Lung microvascular endothelial cell (primary cell): ENCODE data around the gene MUSTN1. TPM values are rescaled to one million over a fixed set of nuclear protein-coding genes. Genes with fewer than 3 reads are reported as not detected.

Experiments
- DNase-seq, 2 donors: peaks; one replicate each; pipeline versions ENCODE4 v3.0.0 to v3.0.0-alpha.2; 2010; ENCODE audit warnings: low read depth in 2 of 2
- total RNA-seq: library from RNA; depleted of rRNA; stranded (reverse); fragments of >200 nt; gene quantifications from 2 replicates; pipeline ENCODE4 v1.2.1, GENCODE V29; 2014

MUSTN1 gene
- total RNA-seq, 1 donor from 2014 or later = 0.20 TPM

GRCh38 chr3:52835766-52836470 is 1.1 kb upstream of the MUSTN1 start:
- no peak for DNase-seq

GRCh38 chr3:52833202-52833601 is 1.6 kb downstream of the MUSTN1 start:
- no peak for DNase-seq

- peak; percentile 80 to 85 for DNase-seq
These were observed 3.1 kb downstream of the MUSTN1 start for GRCh38 chr3:52831500-52832301.

DNA sequence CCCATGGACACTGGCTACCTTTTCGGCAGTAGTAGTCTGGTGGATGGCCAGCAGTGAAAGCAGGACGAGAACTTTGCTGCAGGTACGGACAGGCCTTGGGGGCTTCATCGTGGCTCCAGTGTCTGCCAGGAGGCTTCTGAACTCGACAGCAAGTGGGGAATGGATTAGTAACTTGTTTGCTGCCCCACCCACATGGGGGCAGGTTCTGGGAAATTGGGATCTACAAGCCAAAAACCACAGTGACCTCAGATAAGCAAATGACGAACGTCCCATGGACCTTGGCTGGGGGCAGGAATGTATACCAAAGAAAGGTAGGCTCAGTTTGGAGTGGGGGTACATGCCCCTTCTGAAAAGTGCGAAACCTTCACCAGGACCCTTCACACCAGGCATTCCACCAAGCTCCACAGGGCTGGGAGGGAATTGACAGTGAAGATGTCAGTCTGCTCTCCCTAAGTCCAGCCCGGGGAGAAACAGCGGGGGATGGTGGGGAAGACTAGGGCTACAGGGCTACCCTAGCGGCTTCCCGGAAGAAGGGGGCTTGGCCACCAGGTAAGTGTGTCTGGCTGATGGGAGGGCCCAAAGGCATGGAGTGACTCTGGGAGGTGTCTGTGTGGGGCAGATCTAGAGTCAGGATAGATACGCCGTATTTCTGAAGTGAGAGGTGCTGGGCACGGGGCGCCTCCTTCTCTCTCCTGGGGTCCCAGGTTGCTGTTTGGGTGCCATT is 4.1 kb downstream of the MUSTN1 start, which contains the start of gene ITIH4:
TSS of gene ITIH4 (minus strand) at position 138 of the 724 bp plus-strand sequence. CDS start at position 108, 30 bp downstream.
- DNase-seq = no peak

DNA sequence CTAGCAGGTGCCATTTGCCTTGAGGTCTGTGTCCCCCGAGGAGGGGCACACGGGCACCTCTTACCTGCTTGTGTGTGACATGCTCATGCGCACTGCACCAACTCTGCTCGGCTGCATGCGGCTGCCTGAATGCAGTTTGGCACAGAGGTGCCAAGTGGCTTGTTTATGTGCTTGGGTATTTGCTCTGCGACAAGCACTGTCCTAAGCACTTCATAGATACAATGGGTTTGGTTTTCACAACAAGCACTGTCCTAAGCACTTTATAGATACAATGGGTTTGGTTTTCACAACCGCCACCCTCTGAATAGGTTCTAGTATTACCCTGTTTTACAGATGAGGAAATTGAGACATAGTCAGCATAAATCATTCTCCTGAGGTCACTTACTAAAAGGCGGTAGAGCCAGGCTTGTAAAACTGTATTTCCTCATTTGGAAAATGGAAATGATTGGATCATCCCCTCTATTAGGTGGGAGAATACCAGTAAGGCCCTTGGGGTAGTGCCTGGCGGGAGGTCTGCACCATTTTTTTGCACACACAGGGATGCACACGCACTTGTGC is 4.8 kb downstream of the MUSTN1 start:
- no peak for DNase-seq

- DNase-seq = no peak
These were observed 5.3 kb downstream of the MUSTN1 start for GRCh38 chr3:52829482-52829881.

GRCh38 chr3:52827866-52828376 is 6.9 kb downstream of the MUSTN1 start:
- no peak for DNase-seq

GRCh38 chr3:52827441-52827840 is 7.4 kb downstream of the MUSTN1 start:
- peak in 1 of 2 donors; percentile 44 for DNase-seq

GRCh38 chr3:52824037-52824436 is 10.8 kb downstream of the MUSTN1 start:
- no peak for DNase-seq

GRCh38 chr3:52822363-52822762 is 12.5 kb downstream of the MUSTN1 start:
- no peak for DNase-seq

GRCh38 chr3:52820736-52821135 is 14.1 kb downstream of the MUSTN1 start:
- peak; percentile 37 to 55 for DNase-seq

GRCh38 chr3:52819936-52820335 is 14.9 kb downstream of the MUSTN1 start:
- no peak for DNase-seq

- DNase-seq = no peak
These were observed 17.0 kb downstream of the MUSTN1 start for GRCh38 chr3:52817860-52818259.

DNA sequence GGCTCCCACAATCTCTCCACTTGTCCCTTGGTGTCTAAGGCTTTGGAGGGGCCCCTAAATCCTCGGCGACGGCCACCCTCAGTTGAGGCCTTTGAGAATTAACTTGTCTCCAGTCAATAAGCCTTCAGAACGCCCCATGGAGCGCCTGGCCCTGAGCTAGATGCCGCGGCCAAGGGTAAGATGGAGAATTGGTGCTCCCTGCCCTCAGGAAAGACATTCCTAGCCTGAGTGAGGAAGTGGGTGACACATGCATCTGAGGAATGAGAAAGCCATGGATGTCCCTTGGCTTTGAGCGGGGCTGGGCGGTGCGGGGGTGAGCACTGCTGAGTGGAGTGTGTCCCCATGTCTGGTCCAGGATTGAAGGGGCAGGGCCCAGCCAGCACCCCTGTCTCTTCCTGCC is 17.6 kb downstream of the MUSTN1 start:
- no peak for DNase-seq

- DNase-seq = no peak
These were observed 18.2 kb downstream of the MUSTN1 start for GRCh38 chr3:52816654-52817053.

GRCh38 chr3:52816199-52816598 is 18.6 kb downstream of the MUSTN1 start:
- no peak for DNase-seq

DNA sequence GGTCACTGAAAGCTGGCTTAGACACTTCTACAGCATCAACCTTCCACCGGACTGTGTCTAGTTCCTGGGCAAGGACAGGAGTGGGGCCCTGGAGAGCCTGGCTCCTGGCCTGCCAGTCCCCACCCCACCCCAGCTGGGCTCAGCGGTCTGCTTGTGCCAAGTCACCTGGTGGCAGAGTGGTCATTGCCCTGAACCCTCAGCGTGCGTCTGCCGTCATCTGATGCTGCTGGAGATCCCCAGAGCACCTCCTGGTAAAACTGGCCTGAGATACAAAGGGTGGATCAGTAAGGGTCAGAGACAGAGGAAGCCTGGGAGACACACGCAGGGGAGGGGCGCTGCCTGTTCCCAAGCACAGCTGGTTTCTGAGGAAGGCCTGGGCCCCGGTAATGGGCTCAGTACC is 21.0 kb downstream of the MUSTN1 start:
- no peak for DNase-seq

DNA sequence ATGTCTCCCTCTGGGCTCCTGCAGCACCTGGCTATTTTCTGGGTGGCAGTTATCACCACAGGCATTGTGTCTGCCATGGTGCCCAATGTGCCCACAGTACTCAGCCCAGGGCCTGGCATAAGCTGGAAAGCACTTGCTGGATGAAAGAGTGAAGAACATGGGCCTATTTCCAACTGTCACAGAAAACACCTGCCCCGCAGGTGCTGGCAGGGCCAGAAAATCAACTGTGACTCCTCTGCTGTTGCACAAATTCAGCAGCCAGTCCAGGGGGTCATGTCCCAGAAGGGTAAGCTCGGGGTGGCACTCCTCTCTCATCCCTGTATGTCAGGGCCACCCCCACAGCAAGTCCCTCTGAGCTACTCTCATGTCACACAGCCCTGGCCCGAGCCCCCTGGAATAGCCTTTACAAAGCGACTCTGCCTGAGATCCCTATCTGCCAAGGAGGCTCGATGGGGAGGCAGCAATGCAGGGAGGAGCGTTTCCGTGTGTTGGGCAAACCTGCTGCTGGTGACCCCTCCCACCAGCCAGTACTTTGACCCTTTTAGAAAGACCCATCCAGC is 23.3 kb downstream of the MUSTN1 start:
- DNase-seq = no peak

GRCh38 chr3:52810923-52811322 is 23.9 kb downstream of the MUSTN1 start:
- DNase-seq = no peak

- DNase-seq = peak in 1 of 2 donors; percentile 6
These were observed 25.0 kb downstream of the MUSTN1 start for GRCh38 chr3:52809662-52810377.

- DNase-seq = no peak
These were observed 25.7 kb downstream of the MUSTN1 start for GRCh38 chr3:52809149-52809548.
